ENCODE measurements around the gene RABGAP1. TPM values are rescaled to one million over a fixed set of nuclear protein-coding genes. Genes with fewer than 3 reads are reported as not detected.

Gene RABGAP1
- total RNA-seq, 1 experiment from 2014 or later: 55.4 TPM

GRCh38 chr9:123080444-123080843, 139.6 kb downstream of the RABGAP1 start:
- Histone ChIP-seq H3K4me1 (peaks cover 4% of the 10 kb centered on the region; the same call in 1 of the 2 replicates), H3K27me3 (replicated peaks; ENCODE audit: control insufficient read depth, insufficient read depth, low read length) (no peaks in the 10 kb centered on the region), H3K4me3 (ENCODE audit: low read depth, low read length) (no peak overlapping the region), H3K36me3 (ENCODE audit: control insufficient read depth, insufficient read depth, low read length) (no peaks in the 10 kb centered on the region; the same call in none of the 2 replicates), H3K9me3 (no peaks in the 10 kb centered on the region)
- POLR2A ChIA-PET: no interaction called here
- intact Hi-C loops (cut with micrococcal nuclease; ENCODE audit: unreplicated experiment): loop anchor here (5.0 kb wide), 1 partner anchor 147 kb away; no protein-coding TSS in a partner anchor
- peaks cover 73% of the 10 kb centered on the region for H3K36me3 Mint-ChIP-seq (ENCODE audit: insufficient read depth, unreplicated experiment)
- no peak for TF ChIP-seq CTCF (IDR thresholded peaks at IDR 0.05; ENCODE audit: insufficient read depth in 1 of 2, low read depth in 1 of 2, low read length in 1 of 2, severe bottlenecking in 1 of 2, unreplicated experiment in 1 of 2)
- BruUV-seq (replicated peaks): no TSS peak
- no peak overlapping the region for H3K27ac Mint-ChIP-seq (ENCODE audit: unreplicated experiment)
- CTCF ChIA-PET: no interaction called here
- no peaks in the 10 kb centered on the region for H3K4me1 Mint-ChIP-seq (ENCODE audit: low read depth, unreplicated experiment)
- H3K9me3 Mint-ChIP-seq (ENCODE audit: unreplicated experiment): no peaks in the 10 kb centered on the region
- DNase-seq: no peak
- no peak overlapping the region for H3K4me3 Mint-ChIP-seq (ENCODE audit: unreplicated experiment)
- H3K27me3 Mint-ChIP-seq (ENCODE audit: insufficient read depth, unreplicated experiment): no peaks in the 10 kb centered on the region

GRCh38 chr9:123081824-123082223, 141.0 kb downstream of the RABGAP1 start:
- intact Hi-C loops (cut with micrococcal nuclease; ENCODE audit: unreplicated experiment): loop anchor here (5.0 kb wide), 1 partner anchor 145 kb away; no protein-coding TSS in a partner anchor
- H3K4me1 Mint-ChIP-seq (ENCODE audit: low read depth, unreplicated experiment): no peaks in the 10 kb centered on the region
- no peak overlapping the region for H3K4me3 Mint-ChIP-seq (ENCODE audit: unreplicated experiment)
- H3K9me3 Mint-ChIP-seq (ENCODE audit: unreplicated experiment): no peaks in the 10 kb centered on the region
- Histone ChIP-seq H3K4me1 (peaks cover 4% of the 10 kb centered on the region; the same call in 1 of the 2 replicates), H3K36me3 (ENCODE audit: control insufficient read depth, insufficient read depth, low read length) (peaks cover 2% of the 10 kb centered on the region), H3K9me3 (no peaks in the 10 kb centered on the region), H3K27me3 (replicated peaks; ENCODE audit: control insufficient read depth, insufficient read depth, low read length) (no peaks in the 10 kb centered on the region), H3K4me3 (ENCODE audit: low read depth, low read length) (no peak overlapping the region)
- H3K27ac Mint-ChIP-seq (ENCODE audit: unreplicated experiment): no peak overlapping the region
- BruUV-seq (replicated peaks): no TSS peak
- no peaks in the 10 kb centered on the region for H3K27me3 Mint-ChIP-seq (ENCODE audit: insufficient read depth, unreplicated experiment)
- ChIA-PET POLR2A (no interaction called here), CTCF (interaction anchor here (0.6 to 1.1 kb wide), 2 partner anchors 55 to 268 kb away, joined by 3 read pairs; no protein-coding TSS in a partner anchor)
- H3K36me3 Mint-ChIP-seq (ENCODE audit: insufficient read depth, unreplicated experiment): peaks cover 63% of the 10 kb centered on the region
- peak in 1 of 2 experiments; percentile 49 for DNase-seq
- peak; percentile 53 to 72 for TF ChIP-seq CTCF (IDR thresholded peaks at IDR 0.05; ENCODE audit: insufficient read depth in 1 of 2, low read depth in 1 of 2, low read length in 1 of 2, severe bottlenecking in 1 of 2, unreplicated experiment in 1 of 2)

- intact Hi-C loops (cut with micrococcal nuclease; ENCODE audit: unreplicated experiment): loop anchor here (1.0 to 5.0 kb wide), 2 partner anchors 144 to 266 kb away; no protein-coding TSS in a partner anchor
- Histone ChIP-seq H3K36me3 (ENCODE audit: control insufficient read depth, insufficient read depth, low read length) (peaks cover 2% of the 10 kb centered on the region), H3K4me1 (peaks cover 4% of the 10 kb centered on the region; the same call in 1 of the 2 replicates), H3K27me3 (replicated peaks; ENCODE audit: control insufficient read depth, insufficient read depth, low read length) (no peaks in the 10 kb centered on the region), H3K9me3 (no peaks in the 10 kb centered on the region), H3K4me3 (ENCODE audit: low read depth, low read length) (no peak overlapping the region)
- Mint-ChIP-seq H3K27ac (ENCODE audit: unreplicated experiment) (no peak overlapping the region), H3K36me3 (ENCODE audit: insufficient read depth, unreplicated experiment) (peaks cover 70% of the 10 kb centered on the region), H3K4me1 (ENCODE audit: low read depth, unreplicated experiment) (no peaks in the 10 kb centered on the region), H3K9me3 (ENCODE audit: unreplicated experiment) (no peaks in the 10 kb centered on the region), H3K4me3 (ENCODE audit: unreplicated experiment) (no peak overlapping the region), H3K27me3 (ENCODE audit: insufficient read depth, unreplicated experiment) (no peaks in the 10 kb centered on the region)
- POLR2A ChIA-PET: no interaction called here
- no peak for DNase-seq
- CTCF ChIA-PET: no interaction called here
- BruUV-seq (replicated peaks): no TSS peak
- no peak for TF ChIP-seq CTCF (IDR thresholded peaks at IDR 0.05; ENCODE audit: insufficient read depth in 1 of 2, low read depth in 1 of 2, low read length in 1 of 2, severe bottlenecking in 1 of 2, unreplicated experiment in 1 of 2)
Observed at GRCh38 chr9:123083680-123084079, 142.9 kb downstream of the RABGAP1 start.
